HEK293T (cell line): ENCODE measurements around the gene ARHGEF2.

Experiments
- ARNT ChIP-seq: fragments of 450-650 bp; IDR thresholded peaks from 2 replicates; pipeline ENCODE4 v1.6.1; 2017; ENCODE audit warnings: mild to moderate bottlenecking
- BHLHE40 ChIP-seq: fragments of 450-650 bp; IDR thresholded peaks from 2 replicates; pipeline ENCODE4 v1.6.1; 2016; ENCODE audit warnings: mild to moderate bottlenecking, moderate library complexity, borderline replicate concordance
- ELF4 ChIP-seq: fragments of 450-650 bp; IDR thresholded peaks from 2 replicates; pipeline ENCODE4 v1.6.1; 2017; ENCODE audit warnings: antibody characterized with exemption
- FOXA1 ChIP-seq: fragments of 450-650 bp; IDR thresholded peaks from 2 replicates; pipeline ENCODE4 v1.6.1; 2016; ENCODE audit warnings: mild to moderate bottlenecking
- FOXK2 ChIP-seq: fragments of 450-650 bp; IDR thresholded peaks from 2 replicates; pipeline ENCODE4 v1.6.1; 2016; ENCODE audit warnings: mild to moderate bottlenecking
- FOXM1 ChIP-seq: fragments of 450-650 bp; IDR thresholded peaks from 2 replicates; pipeline ENCODE4 v1.6.1; 2017; ENCODE audit warnings: mild to moderate bottlenecking, borderline replicate concordance
- HDGF ChIP-seq: fragments of 450-650 bp; IDR thresholded peaks from 2 replicates; pipeline ENCODE4 v1.6.1; 2017; ENCODE audit warnings: antibody characterized with exemption, borderline replicate concordance
- L3MBTL2 ChIP-seq: fragments of 450-650 bp; conservative IDR thresholded peaks from 2 replicates; pipeline ENCODE4 v1.6.1; 2016; ENCODE audit warnings: mild to moderate bottlenecking
- NFRKB ChIP-seq: fragments of 450-650 bp; IDR thresholded peaks from 2 replicates; pipeline ENCODE4 v1.6.1; 2016; ENCODE audit warnings: mild to moderate bottlenecking, moderate library complexity
- SP1 ChIP-seq: fragments of 450-650 bp; IDR thresholded peaks from 2 replicates; pipeline ENCODE4 v1.6.1; 2017
- SUZ12 ChIP-seq: fragments of 450-650 bp; IDR thresholded peaks from 2 replicates; pipeline ENCODE4 v1.6.1; 2016; ENCODE audit warnings: mild to moderate bottlenecking
- TARDBP ChIP-seq: fragments of 450-650 bp; IDR thresholded peaks from 2 replicates; pipeline ENCODE4 v1.6.1; 2016
- TF ChIP-seq, protein P1 (sequence below): fragments of 450-650 bp; IDR thresholded peaks from 2 replicates; pipeline ENCODE4 v1.6.1; 2016

DNA sequence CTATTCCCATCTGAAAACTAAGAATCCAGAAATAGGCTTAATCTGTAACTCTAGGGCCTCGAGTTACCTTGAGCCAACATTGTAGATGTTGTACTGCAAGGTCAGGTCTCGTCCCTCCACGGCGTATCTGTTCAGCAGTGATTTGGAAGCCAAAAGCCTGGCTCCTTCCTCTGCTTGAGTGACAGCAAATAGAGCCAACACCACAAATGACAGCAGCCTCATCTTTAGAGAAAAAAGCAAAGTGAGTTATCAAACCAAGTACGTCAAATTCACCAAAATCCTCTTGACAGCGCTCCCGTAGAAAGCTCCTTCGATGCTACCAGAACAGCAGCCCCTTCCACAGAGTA is 41.6 kb upstream of the ARHGEF2 start:
- TF ChIP-seq SUZ12 (no peak), BHLHE40 (no peak), FOXK2 (no peak), ELF4 (no peak), L3MBTL2 (no peak), SP1 (no peak), HDGF (no peak), FOXA1 (no peak), FOXM1 (no peak), NFRKB (no peak), TARDBP (no peak), ARNT (no peak)
- TF ChIP-seq, protein P1, sequence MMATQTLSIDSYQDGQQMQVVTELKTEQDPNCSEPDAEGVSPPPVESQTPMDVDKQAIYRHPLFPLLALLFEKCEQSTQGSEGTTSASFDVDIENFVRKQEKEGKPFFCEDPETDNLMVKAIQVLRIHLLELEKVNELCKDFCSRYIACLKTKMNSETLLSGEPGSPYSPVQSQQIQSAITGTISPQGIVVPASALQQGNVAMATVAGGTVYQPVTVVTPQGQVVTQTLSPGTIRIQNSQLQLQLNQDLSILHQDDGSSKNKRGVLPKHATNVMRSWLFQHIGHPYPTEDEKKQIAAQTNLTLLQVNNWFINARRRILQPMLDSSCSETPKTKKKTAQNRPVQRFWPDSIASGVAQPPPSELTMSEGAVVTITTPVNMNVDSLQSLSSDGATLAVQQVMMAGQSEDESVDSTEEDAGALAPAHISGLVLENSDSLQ: peak; percentile 51
